ENCODE measurements around the gene MYPOP.

MYPOP gene

DNA sequence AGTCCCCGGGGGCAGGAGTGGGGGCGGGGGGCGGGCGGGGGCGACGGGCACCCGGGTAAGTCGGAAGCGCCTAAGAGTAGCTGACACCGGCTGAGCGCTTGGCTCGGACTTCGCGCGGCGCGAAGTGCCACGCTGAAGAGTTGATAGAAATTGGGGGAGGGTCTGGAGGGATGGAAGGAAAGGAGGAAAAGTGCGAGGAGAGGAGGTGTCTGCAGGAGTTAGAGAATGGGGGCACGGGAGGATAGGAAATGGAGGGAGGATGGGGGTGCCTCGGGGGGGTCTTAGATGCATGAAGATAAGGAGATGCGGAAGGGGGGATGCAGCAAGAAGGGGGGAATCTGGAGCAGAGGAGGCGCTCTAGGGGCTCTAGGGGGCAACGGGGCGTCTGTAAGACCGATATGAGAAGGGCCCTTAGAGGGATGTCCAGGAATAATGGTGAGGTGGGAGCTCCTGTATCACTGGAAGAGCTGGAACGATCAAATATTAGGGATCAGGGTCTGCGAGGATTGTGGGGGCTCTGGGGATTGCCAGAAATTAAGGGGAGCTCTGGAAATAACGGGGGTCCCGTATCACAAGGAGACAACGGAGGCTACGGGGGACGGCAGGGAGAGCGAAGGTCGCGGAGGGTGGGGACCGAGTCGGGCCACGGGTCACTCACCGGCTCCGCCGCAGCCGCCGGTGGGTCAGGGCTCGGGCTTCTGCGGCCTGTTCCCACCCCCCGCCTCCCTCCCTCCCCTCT is at the start of gene MYPOP:
Gene MYPOP, minus strand, starts transcription at position 702 of the 739 bp plus-strand sequence. CDS start 840 bp downstream, outside the sequence.
- no peak for FAIRE-seq

GRCh38 chr19:45947926-45948325 is 45.5 kb upstream of the MYPOP start:
- no peak for FAIRE-seq

GRCh38 chr19:45940515-45940805 is 38.0 kb upstream of the MYPOP start:
- FAIRE-seq, result no peak

GRCh38 chr19:45939792-45940514 is 37.5 kb upstream of the MYPOP start:
- FAIRE-seq, result no peak

- no peak for FAIRE-seq
These were observed 36.4 kb upstream of the MYPOP start for GRCh38 chr19:45938733-45939319.

DNA sequence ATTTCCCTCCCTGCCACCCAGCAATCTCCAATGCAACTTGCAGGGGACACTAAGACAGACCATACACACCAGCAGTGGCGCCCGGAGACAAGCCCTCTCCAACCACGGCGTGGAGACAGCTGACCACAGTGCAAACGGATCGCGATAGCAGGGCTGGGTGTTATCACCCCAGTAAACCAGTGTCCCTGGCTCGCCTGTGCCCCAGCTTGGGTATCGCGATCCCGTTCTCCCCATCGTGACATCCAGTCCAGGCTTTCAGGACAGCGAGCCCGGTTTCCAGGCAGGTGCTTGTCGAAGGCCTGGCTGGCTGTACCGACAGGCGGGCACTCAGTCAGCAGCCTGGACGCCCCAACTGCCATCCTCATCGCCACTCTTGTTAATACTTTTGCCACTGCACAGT is 32.9 kb upstream of the MYPOP start:
- no peak for FAIRE-seq

DNA sequence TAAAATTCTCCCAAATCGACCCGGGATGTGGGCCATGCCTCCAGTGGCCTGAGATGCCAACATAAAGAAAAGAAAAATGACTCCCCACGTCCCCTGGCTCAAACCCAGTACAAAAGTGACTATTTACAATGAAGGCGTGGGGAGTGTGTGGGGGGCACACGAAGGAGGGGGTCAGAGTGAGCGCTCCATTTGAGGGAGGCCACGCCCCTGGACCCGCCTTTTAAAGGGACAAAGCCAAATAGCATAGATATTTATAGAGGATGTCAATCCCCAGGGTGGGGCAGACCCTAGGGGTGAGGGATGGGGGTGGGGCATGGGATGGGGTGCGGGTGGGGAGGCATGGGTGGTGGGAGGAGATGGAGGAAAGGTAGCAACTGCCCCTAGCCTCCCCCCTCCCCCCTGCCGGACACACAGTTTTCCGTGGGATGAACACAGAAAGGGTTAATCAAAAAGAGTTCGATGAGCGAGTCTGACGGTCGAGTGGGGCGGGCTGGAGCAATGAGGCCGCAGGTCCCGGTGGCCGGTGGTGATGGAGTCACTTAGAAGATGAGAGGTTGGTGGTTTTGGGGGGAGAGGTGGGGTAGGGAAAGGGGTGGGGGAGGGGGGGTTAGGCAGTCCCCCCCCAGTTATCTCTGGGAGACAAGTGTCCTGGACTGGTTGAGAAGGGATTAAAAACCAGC is 32.3 kb upstream of the MYPOP start:
- no peak for FAIRE-seq

DNA sequence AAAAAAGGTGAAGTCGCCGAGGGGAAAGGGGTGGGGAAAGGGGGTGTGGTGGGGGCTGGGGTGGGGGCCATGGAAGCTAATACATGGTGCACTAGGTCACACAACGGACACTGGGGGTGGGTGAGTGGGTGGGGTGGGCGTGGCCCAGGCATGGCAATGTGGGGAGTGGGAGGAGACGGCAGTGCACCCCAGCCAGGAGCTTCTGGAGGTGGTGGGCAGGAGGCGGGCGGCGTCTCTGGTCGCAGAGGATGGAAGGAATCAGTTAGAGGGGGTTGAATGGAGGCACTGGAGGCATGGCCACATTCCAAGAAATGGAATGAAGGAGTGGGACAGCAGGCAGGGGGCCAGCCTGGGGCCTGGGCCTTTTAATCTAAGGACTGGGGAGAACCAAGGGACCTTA is 31.3 kb upstream of the MYPOP start:
- FAIRE-seq, result no peak

DNA sequence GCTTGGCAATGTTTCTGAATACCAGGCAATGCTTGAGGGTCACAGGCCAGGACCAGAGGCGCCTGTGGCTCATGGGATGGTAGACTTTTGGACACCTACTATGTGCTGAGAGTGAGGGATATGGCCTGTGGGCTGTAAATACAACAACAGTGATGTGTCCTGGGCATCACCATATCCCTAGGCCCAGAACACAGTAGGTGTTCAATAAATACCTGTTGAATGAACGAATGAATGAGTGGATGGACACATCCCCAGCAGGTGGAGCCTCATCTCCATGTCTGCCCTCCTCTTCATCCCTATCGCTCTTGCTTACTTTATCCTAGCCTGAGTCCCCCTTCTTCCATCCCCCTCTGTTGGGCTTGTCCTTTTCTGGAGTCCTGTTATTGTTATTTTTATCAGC is 28.6 kb upstream of the MYPOP start:
- FAIRE-seq, result no peak

- no peak for FAIRE-seq
These were observed 26.8 kb upstream of the MYPOP start for GRCh38 chr19:45929247-45929646.

DNA sequence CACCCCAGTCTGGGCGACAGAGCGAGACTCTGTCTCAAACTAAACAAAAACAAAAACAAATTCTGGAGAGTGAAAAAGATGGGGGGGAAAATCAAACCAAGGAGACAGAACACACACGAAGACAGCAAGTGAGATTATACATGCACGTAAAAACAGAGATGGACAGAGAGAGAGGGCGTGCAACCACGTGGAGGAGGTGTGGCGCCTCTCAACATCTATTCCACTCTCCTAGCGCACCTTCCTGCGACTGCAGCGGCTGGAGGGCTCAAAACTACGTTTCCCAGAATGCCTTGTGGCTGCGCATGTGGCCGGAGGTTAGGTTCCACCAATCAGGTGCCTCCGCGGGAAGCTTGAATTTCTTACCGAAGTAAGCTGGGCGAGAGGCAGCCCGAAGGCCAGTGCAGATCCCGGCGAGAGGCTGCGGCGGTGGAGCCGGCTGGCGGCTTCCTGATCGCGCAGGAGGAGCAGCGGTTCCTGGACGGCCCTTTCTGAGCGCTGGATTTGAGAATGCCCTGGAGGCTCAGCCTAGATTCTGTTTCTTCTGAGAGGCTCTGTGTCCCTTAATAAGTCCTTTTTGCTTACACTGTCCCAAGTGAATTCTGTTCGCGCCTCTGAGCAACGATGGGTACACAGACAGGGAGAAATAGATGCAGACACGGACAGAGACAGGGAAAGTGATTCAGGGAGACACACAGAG is 25.3 kb upstream of the MYPOP start:
- no peak for FAIRE-seq

GRCh38 chr19:45924891-45925447 is 22.6 kb upstream of the MYPOP start:
- no peak for FAIRE-seq

GRCh38 chr19:45922281-45922680 is 19.9 kb upstream of the MYPOP start:
- no peak for FAIRE-seq

GRCh38 chr19:45920458-45920857 is 18.0 kb upstream of the MYPOP start:
- no peak for FAIRE-seq

DNA sequence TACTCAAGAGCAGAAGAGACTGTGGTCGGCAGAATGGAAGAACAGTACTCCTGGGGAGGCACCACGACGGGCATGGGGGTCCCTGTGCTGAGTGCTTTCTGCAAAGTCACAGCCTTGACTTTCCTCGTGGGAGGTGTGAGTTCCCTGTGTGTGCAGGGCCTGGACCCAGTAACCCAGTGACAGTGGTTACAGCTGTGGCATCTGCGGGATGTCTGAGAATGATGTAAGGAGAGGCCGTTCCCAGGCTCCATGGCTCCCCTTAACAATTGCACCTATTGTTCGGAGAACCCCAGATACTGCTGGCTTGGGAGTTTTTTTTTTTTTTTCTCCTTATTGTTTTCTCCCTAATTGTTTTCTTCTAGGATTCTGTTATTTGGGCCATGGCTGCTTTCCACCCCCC is 17.3 kb upstream of the MYPOP start:
- no peak for FAIRE-seq

- FAIRE-seq, result no peak
These were observed 16.3 kb upstream of the MYPOP start for GRCh38 chr19:45918721-45919120.

DNA sequence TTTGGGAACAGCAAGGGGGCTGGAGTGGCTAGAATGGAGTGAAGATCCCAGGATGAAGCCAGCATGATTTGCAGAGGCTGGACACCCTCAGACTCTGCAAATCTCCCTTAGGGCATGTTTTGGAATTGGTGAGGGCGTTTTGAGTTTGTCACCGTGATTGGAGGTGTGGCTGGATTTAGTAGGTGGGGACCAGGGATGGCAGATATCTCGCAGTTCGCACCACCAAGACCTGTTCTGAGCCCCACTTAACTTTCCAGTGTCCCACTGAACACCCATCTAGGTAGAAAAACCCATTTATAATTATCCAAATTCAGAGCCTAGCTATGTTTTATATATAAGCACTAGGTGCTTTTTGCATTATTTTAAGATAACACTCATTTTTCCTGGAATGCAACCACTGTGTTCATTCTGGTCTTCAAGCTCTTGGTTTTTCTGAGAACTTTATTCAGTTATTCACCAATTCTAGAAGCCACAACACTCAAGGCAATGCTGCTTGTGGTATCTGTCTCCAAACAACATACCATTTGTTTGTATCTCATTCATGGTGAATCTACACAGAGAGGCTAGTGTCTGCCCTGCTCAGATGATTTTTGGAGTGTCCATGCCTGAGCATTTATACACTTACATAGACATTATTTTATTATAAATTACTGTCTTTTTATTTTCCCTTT is 15.1 kb upstream of the MYPOP start:
- FAIRE-seq, result no peak

DNA sequence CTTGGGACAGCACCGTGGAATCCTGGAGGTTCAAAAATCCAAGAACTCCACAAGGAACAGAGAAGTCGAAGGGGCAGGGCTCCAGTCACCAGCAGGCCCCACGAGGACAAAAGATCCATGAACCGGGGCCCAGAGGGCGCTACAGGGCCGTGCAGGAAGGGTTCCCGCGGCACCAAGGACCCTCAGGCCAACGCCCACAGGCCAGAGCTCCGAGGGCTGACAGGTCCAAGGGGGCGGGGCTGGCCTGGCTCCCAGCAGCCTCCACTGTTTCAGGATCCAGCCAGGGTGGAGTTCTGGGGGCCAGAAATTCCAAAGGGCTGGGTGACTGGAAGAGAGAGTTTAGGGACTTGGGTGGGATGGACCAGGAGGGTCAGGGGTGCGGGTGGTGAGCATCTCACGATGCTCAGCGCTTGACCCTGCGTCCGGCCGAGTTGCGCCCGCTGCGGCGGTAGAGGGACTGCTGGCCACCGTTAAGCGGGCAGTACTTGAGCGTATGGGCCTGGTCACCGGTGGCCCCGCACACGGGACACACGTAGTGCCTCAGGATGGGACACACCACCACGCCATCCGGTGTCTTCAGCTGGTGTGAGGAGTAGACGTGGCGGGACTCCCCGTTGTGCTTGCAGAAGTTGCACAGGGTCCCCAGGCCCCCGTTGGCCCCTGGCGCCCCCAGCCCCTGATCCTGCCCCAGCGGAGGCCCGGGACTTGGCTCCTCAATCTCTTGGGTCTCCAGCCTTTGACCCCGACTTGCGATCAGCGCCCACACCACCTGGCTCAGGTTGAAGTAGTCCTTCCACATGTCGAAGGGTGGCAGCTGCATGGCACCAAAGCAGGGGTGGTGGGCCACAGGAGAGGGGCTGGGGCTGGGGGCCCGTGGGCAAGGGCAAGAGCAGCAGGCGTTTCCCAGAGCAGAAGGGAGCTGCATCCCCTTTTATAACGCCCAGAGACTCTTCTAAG is 11.7 kb upstream of the MYPOP start, which contains the start of gene NANOS2:
Gene NANOS2, minus strand, starts transcription at position 905 of the 957 bp plus-strand sequence. Its CDS starts 85 bp downstream, at position 820.
- no peak for FAIRE-seq

DNA sequence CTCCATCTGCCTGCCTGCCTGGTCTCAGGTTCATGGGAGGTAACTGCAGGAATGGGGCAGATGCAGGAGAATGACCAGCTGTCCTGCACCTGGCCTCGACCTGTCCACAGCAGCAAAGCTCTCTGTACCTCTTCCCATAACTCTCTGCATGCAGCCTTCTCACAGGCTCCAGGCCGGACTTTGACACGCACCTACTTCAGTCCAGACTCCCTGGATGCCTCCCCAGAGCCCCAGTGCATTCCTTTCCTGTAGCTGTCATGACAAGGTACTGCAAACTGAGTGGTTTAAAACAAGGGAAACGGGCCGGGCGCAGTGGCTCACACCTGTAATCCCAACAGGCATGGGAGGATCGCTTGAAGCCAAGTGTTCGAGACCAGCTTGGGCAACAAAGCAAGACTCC is 8.9 kb upstream of the MYPOP start:
- no peak for FAIRE-seq

DNA sequence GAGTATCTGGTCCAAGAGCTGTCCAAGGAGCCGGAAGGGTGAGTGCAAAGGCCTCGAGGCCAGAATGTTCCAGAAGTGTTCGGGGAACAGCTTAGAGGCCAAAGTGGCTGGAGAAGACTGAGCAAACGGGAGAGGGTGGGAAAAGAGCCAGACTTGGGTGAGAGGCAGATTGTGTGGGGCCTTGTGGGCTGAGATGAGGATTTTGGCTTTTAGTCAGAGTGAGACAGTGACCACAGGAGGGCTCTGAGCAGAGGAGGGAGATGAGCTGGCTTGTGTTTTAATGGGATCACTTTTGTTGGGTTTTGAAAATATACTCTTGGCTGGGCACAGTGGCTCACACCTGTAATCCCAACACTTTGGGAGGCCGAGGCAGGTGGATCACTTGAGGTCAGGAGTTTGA is 6.5 kb upstream of the MYPOP start:
- no peak for FAIRE-seq

- FAIRE-seq, result no peak
These were observed 3.8 kb upstream of the MYPOP start for GRCh38 chr19:45906221-45906620.

Data from islet of Langerhans (tissue), 1 donor.